Mucosa of stomach (tissue), 1 donor: ENCODE data around the gene GPR62.

Experiments used
- H3K27me3 ChIP-seq: one replicate; pipeline ENCODE4 v1.7.0; 2013; ENCODE audit warnings: mild to moderate bottlenecking, low read length; ENCODE audit not compliant: control insufficient read depth, insufficient read depth
- H3K36me3 ChIP-seq: one replicate; pipeline ENCODE4 v1.7.0; 2013; ENCODE audit warnings: low read length; ENCODE audit not compliant: control insufficient read depth, insufficient read depth
- H3K4me1 ChIP-seq: one replicate; pipeline ENCODE4 v1.7.0; 2013; ENCODE audit warnings: mild to moderate bottlenecking, low read length; ENCODE audit not compliant: control insufficient read depth, insufficient read depth
- H3K4me3 ChIP-seq: one replicate; pipeline ENCODE4 v1.7.0; 2013; ENCODE audit warnings: low read length
- H3K9ac ChIP-seq: one replicate; pipeline ENCODE4 v1.7.0; 2013; ENCODE audit warnings: mild to moderate bottlenecking, low read length, moderate library complexity
- H3K9me3 ChIP-seq: one replicate; pipeline ENCODE4 v1.7.0; 2013; ENCODE audit warnings: mild to moderate bottlenecking, low read length, moderate library complexity; ENCODE audit not compliant: control insufficient read depth
- donor health status: Pancreatic carcinoma.

GPR62 gene

DNA sequence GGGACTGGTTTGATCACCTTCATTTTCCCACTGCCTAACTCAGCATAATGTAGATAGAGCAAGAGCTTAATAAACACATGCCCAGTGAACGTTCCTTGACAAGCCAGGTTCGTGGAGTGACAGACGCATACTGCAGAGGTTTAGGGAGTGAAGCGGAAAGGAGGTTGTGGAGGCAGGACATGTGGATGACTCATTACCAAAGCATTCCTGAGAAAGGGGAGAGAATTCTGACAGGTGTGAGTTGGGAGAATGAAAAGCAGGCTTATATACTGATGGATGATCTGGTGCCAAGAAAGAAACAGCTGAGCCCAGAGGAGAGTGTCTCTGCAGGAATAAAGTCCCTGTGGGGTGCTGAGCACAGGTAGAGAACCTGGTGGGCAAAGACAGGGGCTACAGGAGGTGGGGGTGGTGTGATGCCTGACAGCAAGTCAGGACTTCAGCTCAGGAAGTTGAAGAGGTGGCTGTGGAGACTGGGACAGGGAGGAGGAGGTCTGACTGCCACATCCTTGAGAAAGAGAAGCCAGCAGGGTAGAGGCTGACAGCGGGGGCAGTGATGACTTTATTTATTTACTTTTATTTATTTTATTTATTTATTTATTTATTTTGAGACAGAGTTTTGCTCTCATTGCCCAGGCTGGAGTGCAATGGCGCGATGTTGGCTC is 42.9 kb downstream of the GPR62 start:
- H3K27me3 ChIP-seq, result peaks cover 5% of the 10 kb centered on the region
- H3K4me3 ChIP-seq, result no peak overlapping the region
- H3K4me1 ChIP-seq, result peaks cover 23% of the 10 kb centered on the region
- no peak overlapping the region for H3K9ac ChIP-seq
- peaks cover 4% of the 10 kb centered on the region for H3K36me3 ChIP-seq
- H3K9me3 ChIP-seq, result no peaks in the 10 kb centered on the region

DNA sequence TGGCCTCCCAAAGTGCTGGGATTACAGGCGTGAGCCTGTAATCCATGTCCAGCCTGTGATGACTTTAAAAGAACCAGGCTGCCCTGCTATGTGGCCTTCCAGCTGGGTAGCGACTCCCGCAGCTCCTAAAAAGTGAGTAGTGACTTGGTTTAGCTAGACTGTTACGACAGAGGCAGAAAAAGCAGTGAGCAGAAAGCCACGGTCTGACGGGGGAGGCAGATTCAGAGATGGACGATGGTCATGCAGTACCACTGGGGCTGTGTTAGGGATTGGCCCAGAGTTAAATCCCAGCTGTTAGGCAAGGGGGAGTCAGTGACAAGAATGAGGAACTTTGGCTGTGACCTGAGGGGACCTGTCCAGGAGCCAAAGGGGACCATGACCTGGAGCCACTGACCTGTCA is 43.6 kb downstream of the GPR62 start:
- no peak overlapping the region for H3K4me3 ChIP-seq
- no peaks in the 10 kb centered on the region for H3K9me3 ChIP-seq
- peaks cover 4% of the 10 kb centered on the region for H3K36me3 ChIP-seq
- peaks cover 5% of the 10 kb centered on the region for H3K27me3 ChIP-seq
- H3K9ac ChIP-seq, result no peak overlapping the region
- peaks cover 23% of the 10 kb centered on the region for H3K4me1 ChIP-seq

DNA sequence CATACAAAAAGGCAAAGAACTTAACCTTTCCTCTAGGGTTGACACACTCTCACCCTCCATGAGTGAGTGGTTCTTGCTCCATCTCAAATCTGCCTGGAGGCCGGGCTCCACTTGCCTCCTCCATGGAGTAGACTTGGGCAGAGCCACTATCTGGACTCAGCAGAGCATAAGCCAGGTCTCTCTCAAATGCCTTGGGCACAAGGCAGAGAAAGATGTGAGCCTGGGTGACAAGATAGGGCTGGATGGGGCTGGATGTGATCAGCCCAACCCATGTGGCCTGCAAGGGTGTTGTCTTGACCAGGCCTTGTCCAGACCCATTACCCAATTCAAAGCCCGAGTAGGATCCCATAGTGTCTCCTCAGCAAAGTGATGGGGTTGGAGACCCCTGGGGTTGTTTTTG is 44.7 kb downstream of the GPR62 start:
- Histone ChIP-seq H3K9me3 (no peaks in the 10 kb centered on the region), H3K9ac (peak overlapping the region; percentile 41), H3K27me3 (peaks cover 5% of the 10 kb centered on the region), H3K4me1 (peaks cover 13% of the 10 kb centered on the region), H3K36me3 (no peaks in the 10 kb centered on the region), H3K4me3 (no peak overlapping the region)

DNA sequence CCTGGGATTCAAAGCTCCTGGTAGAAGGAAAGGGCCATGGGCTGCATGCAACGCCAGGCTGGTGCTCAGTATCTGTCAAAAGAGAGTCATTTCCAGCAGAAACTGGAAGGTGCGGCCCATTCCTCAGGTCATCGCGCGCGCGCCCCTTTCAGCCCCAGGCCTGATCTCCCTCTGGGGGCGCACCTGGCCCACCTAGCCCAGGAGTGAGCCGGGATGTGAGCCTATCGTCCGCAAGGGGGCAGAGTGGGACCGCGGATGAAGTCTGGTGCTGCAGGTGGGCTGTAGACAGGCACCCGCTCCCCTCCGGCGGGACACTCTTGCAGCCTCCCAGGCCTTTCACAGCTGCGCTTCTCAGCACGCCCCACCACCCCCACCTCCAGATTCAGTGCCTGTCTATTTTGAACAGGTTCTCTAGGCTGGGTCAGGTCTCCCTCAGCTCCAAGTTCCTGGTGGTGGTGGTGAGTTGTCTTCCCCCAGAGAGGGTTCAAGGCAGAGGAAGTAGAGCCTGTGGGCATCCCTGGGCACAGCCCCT is 46.3 kb downstream of the GPR62 start:
- Histone ChIP-seq H3K27me3 (peaks cover 5% of the 10 kb centered on the region), H3K9ac (no peak overlapping the region), H3K4me1 (peaks cover 20% of the 10 kb centered on the region), H3K36me3 (no peaks in the 10 kb centered on the region), H3K9me3 (no peaks in the 10 kb centered on the region), H3K4me3 (no peak overlapping the region)

DNA sequence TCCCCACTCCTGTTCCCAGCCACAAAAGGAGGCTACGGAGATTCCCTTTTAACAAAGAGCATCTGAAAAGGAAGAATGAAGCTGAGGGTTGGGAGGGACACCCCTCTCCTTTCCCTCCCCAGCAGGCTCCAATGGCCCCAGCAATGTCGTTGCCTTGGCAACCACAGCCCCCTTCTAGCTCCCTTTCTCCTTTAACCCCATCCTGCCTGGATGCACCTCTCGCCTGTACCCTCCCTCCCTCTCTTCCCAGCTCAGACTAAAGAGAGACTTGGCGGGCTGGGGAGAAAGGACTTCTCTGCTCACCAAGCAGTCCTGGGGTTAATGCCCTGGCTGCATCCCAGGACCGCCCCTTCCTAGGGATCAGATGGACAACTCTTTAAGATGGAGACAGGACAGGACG is 47.6 kb downstream of the GPR62 start:
- H3K9me3 ChIP-seq, result no peaks in the 10 kb centered on the region
- peaks cover 5% of the 10 kb centered on the region for H3K27me3 ChIP-seq
- no peak overlapping the region for H3K4me3 ChIP-seq
- peaks cover 20% of the 10 kb centered on the region for H3K4me1 ChIP-seq
- no peak overlapping the region for H3K9ac ChIP-seq
- H3K36me3 ChIP-seq, result no peaks in the 10 kb centered on the region

DNA sequence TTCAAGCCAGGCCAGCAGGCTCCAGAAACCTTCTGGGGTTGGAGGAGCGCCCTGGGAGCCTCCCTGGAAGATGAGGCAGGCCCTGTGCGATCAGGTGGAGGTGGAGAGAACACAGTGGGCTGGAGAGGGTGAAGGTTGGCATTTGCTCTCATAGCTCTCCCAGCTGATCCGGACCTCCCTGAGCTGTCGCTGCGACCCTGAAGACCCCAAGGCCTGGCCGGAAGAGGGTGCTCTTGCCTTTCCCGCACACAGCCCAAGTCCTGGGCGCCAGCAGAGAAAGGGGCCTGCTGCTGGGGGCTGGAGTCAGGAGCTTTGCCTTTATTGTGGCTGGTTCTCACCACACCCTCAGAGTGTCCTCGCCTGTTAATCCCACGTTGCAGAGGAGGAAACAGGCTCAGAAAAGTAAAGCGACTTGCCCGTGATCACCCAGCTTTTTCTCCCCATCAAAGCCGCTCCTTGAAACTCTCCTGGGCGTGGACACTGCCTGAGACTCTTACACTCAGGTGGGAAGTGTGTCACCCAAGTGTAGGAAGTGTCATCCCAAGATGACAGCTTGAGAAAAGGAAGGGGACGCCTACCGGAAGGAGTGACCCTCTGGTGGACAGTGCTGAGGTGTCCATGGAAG is 49.1 kb downstream of the GPR62 start:
- Histone ChIP-seq H3K27me3 (peaks cover 5% of the 10 kb centered on the region), H3K4me3 (no peak overlapping the region), H3K9ac (no peak overlapping the region), H3K9me3 (no peaks in the 10 kb centered on the region), H3K4me1 (peaks cover 20% of the 10 kb centered on the region), H3K36me3 (no peaks in the 10 kb centered on the region)

DNA sequence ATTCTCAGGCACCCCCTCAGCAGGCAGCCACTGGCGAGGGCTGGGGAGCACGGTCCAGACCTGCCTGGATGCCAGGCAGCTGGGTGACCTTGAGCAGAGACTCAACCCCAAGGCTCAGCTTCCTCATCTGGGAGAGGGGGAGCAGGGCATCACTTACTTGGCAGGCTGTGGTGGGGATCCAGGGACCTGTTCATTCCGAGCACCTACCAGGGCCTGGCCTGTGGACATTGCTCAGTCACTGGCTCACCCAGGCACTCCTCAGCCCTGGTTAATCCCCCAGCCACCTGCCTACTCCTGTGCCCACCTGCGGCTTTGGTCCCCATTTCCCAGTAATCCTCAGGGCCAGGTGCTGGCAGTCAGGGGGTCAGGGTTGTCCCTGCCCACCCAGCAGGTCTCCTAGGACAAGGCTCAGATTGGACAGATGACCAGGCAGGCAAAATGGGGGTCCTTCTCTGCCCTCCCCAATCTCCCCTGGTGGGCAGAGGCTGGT is 49.8 kb downstream of the GPR62 start:
- no peak overlapping the region for H3K4me3 ChIP-seq
- H3K4me1 ChIP-seq, result peaks cover 20% of the 10 kb centered on the region
- H3K27me3 ChIP-seq, result peaks cover 5% of the 10 kb centered on the region
- no peaks in the 10 kb centered on the region for H3K9me3 ChIP-seq
- H3K36me3 ChIP-seq, result no peaks in the 10 kb centered on the region
- H3K9ac ChIP-seq, result no peak overlapping the region

DNA sequence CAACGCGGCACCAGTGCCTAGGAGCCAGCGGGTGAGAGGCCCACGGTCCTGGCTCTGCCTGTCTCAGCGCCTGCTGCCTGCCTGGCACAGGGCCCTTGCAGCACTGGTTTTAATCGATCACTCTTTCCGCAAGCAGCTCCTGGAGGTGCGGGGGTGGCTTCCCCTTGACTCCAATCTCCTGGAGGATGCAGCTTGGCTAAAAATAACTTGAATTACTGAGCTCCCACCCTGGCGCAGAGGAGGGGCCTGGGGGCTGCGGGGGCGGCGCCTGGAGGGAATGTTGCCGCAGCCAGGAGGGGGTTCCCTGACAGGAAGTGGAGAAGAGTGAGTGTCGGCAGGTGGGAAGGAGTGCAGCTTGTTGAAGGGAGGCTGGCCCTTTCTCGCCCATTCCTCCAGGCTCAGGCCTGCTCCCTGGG is 50.4 kb downstream of the GPR62 start:
- Histone ChIP-seq H3K4me1 (peaks cover 20% of the 10 kb centered on the region), H3K9me3 (no peaks in the 10 kb centered on the region), H3K4me3 (no peak overlapping the region), H3K27me3 (peaks cover 5% of the 10 kb centered on the region), H3K9ac (no peak overlapping the region), H3K36me3 (no peaks in the 10 kb centered on the region)

DNA sequence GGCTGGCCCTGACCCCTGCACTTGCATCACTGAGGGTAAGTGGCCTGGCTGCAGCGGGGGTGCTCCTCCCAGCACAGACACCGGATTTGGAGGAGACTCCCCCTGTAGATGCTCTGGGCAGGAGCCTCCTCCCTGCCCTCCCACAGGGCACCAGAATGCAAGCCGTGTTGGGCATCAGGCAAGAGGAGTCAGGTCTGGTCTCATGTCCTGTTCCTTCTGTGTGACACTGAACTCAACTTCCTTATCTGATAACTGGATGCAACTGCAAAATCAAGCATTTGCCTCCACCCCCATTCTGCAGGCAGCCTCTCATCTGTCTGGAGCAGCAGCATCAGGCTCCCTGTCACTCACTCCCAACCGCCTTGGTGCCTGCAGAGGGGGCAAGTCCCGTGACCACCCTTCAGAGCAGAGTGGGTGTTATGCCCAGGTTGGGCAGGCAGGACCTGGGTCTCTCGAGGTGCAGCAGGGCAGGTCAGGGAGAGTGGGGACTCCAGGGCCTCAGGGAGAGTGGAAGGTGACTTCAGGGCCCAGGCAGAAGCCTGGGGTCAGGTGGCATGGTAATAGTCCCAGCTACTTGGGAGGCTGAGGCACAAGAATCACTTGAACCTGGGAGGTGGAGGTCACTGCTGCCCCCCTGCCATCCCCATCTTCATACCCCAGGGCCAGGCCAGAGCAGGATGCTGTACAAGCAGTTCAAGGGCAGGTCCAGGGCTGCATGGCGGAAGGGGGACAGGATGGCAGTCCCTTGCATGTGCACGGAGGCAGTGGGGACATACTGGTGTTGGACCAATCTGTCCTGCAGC is 51.0 kb downstream of the GPR62 start:
- Histone ChIP-seq H3K9me3 (no peaks in the 10 kb centered on the region), H3K27me3 (peaks cover 5% of the 10 kb centered on the region), H3K9ac (no peak overlapping the region), H3K36me3 (no peaks in the 10 kb centered on the region), H3K4me3 (no peak overlapping the region), H3K4me1 (peaks cover 20% of the 10 kb centered on the region)

DNA sequence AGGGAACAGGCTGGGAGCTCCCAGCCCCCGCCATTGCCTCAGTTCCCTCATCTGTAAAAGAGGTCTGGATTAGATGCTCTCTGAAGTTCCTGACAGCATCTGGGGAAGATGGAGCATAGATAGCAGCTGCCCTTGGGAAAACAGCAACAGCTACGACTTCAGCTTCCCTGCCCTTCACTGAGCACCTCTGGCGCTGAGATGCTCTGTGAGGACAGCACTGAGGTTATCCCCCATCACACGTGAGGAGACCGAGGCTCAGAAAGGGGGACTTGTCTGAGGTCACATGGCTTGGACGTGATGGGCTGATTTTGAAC is 51.6 kb downstream of the GPR62 start:
- Histone ChIP-seq H3K9me3 (no peaks in the 10 kb centered on the region), H3K27me3 (no peaks in the 10 kb centered on the region), H3K4me3 (no peak overlapping the region), H3K36me3 (no peaks in the 10 kb centered on the region), H3K4me1 (peaks cover 14% of the 10 kb centered on the region), H3K9ac (no peak overlapping the region)
